Trophoblast cell (in vitro differentiated cells and primary cell): Measurements from ENCODE around the gene KCTD8.

Experiments
- DNase-seq, 2 donors: peaks; one replicate each; pipeline ENCODE4 v3.0.0-alpha.2; 2016
- H2AFZ ChIP-seq: 2 replicates; pipeline ENCODE4 v1.6.1; 2013; ENCODE audit warnings: low read length, moderate library complexity, mild to moderate bottlenecking; ENCODE audit not compliant: insufficient read depth, poor library complexity
- H2AK5ac ChIP-seq: 2 replicates; pipeline ENCODE4 v1.6.1; 2013; ENCODE audit warnings: mild to moderate bottlenecking, low read length
- H2BK120ac ChIP-seq: 2 replicates; pipeline ENCODE4 v1.6.1; 2013; ENCODE audit warnings: low read length, mild to moderate bottlenecking, moderate library complexity; ENCODE audit not compliant: insufficient read depth, poor library complexity
- H2BK12ac ChIP-seq: 2 replicates; pipeline ENCODE4 v1.6.1; 2013; ENCODE audit warnings: mild to moderate bottlenecking, low read length, moderate library complexity
- H2BK5ac ChIP-seq: 2 replicates; pipeline ENCODE4 v1.6.1; 2013; ENCODE audit warnings: low read length, low read depth, moderate library complexity, mild to moderate bottlenecking; ENCODE audit not compliant: poor library complexity
- H3K14ac ChIP-seq: 2 replicates; pipeline ENCODE4 v1.6.1; 2013; ENCODE audit warnings: mild to moderate bottlenecking, low read length
- H3K18ac ChIP-seq: 2 replicates; pipeline ENCODE4 v1.6.1; 2013; ENCODE audit warnings: mild to moderate bottlenecking, low read length
- H3K23ac ChIP-seq: 2 replicates; pipeline ENCODE4 v1.6.1; 2013; ENCODE audit warnings: low read length
- H3K27ac ChIP-seq: 2 replicates; pipeline ENCODE4 v1.5.1; 2013; ENCODE audit warnings: low read depth, mild to moderate bottlenecking, inconsistent platforms, low read length, moderate library complexity
- H3K27me3 ChIP-seq: 2 replicates; pipeline ENCODE4 v1.6.1; 2013; ENCODE audit warnings: inconsistent platforms, mild to moderate bottlenecking, low read length, moderate library complexity; ENCODE audit not compliant: insufficient read depth
- H3K36me3 ChIP-seq, 2 experiments: 1 replicate in 1 of 2; 2 replicates in 1 of 2; pipeline ENCODE4 v1.6.1; 2013; ENCODE audit warnings: low read length in 2 of 2, mild to moderate bottlenecking in 2 of 2, moderate library complexity in 1 of 2; ENCODE audit not compliant: insufficient read depth in 2 of 2, control insufficient read depth in 1 of 2
- H3K4ac ChIP-seq: 2 replicates; pipeline ENCODE4 v1.6.1; 2013; ENCODE audit warnings: low read depth, mild to moderate bottlenecking, low read length, moderate library complexity
- H3K4me1 ChIP-seq, 2 experiments: 1 replicate in 1 of 2; 2 replicates in 1 of 2; pipeline ENCODE4 v1.6.1; 2013; ENCODE audit warnings: low read length in 2 of 2, mild to moderate bottlenecking in 2 of 2, moderate library complexity in 1 of 2; ENCODE audit not compliant: insufficient read depth in 2 of 2, control insufficient read depth in 1 of 2
- H3K4me2 ChIP-seq: 2 replicates; pipeline ENCODE4 v1.6.1; 2013; ENCODE audit warnings: inconsistent platforms, mild to moderate bottlenecking, low read length, moderate library complexity
- H3K4me3 ChIP-seq: 2 replicates; pipeline ENCODE4 v1.5.1; 2013; ENCODE audit warnings: mild to moderate bottlenecking, low read depth, low read length, inconsistent platforms
- H3K79me1 ChIP-seq: one replicate; pipeline ENCODE4 v1.6.1; 2013; ENCODE audit warnings: low read length
- H3K79me2 ChIP-seq: 2 replicates; pipeline ENCODE4 v1.6.1; 2013; ENCODE audit warnings: low read length, mild to moderate bottlenecking; ENCODE audit not compliant: control insufficient read depth, insufficient read depth, poor library complexity
- H3K9ac ChIP-seq: 2 replicates; pipeline ENCODE4 v1.6.1; 2013; ENCODE audit warnings: mild to moderate bottlenecking, low read length
- H3K9me3 ChIP-seq: 2 replicates; pipeline ENCODE4 v1.6.1; 2013; ENCODE audit warnings: low read depth, mild to moderate bottlenecking, control low read depth, inconsistent platforms, low read length; ENCODE audit not compliant: insufficient read depth
- H4K12ac ChIP-seq: 2 replicates; pipeline ENCODE4 v1.6.1; 2013; ENCODE audit warnings: low read depth, mild to moderate bottlenecking, low read length, moderate library complexity
- H4K8ac ChIP-seq: 2 replicates; pipeline ENCODE4 v1.6.1; 2013; ENCODE audit warnings: low read depth, mild to moderate bottlenecking, low read length, moderate library complexity
- H4K91ac ChIP-seq: one replicate; pipeline ENCODE4 v1.6.1; 2013; ENCODE audit warnings: low read depth, mild to moderate bottlenecking, low read length, moderate library complexity
- WGBS: extraction: QIAGEN DNeasy Blood & Tissue Kit; methylation state at CpG from one replicate; pipeline ENCODE4 v1.1.7; 2013; ENCODE audit warnings: missing lambda C conversion rate; ENCODE audit not compliant: insufficient read length, insufficient coverage; ENCODE audit errors: extremely low coverage; 5-methylcytosine and 5-hydroxymethylcytosine counted together

The KCTD8 gene

GRCh38 chr4:44165938-44166337, 282.7 kb downstream of the KCTD8 start:
- WGBS, result no CpG with 5 or more reads among the region's 1 CpG
- Histone ChIP-seq H3K27ac (no peak overlapping the region), H2AFZ (no peak overlapping the region), H2AK5ac (no peak overlapping the region), H3K9me3 (no peaks in the 10 kb centered on the region), H3K4ac (no peak overlapping the region), H2BK120ac (no peak overlapping the region), H2BK5ac (no peak overlapping the region), H3K27me3 (no peaks in the 10 kb centered on the region), H3K18ac (no peak overlapping the region), H3K36me3 (no peaks in the 10 kb centered on the region), H4K12ac (no peak overlapping the region), H3K4me3 (no peak overlapping the region), H3K23ac (no peak overlapping the region), H3K14ac (no peak overlapping the region), H3K4me2 (no peak overlapping the region), H4K91ac (no peak overlapping the region), H3K9ac (no peak overlapping the region), H3K79me2 (no peaks in the 10 kb centered on the region), H3K79me1 (no peaks in the 10 kb centered on the region), H2BK12ac (no peak overlapping the region), H3K4me1 (no peaks in the 10 kb centered on the region), H4K8ac (no peak overlapping the region)
- DNase-seq, result no peak

GRCh38 chr4:44162538-44163270, 285.9 kb downstream of the KCTD8 start:
- Histone ChIP-seq H3K4me1 (no peaks in the 10 kb centered on the region), H3K4ac (no peak overlapping the region), H3K79me2 (no peaks in the 10 kb centered on the region), H3K18ac (no peak overlapping the region), H3K27me3 (no peaks in the 10 kb centered on the region), H3K4me2 (no peak overlapping the region), H2BK5ac (no peak overlapping the region), H3K9me3 (no peaks in the 10 kb centered on the region), H2BK120ac (no peak overlapping the region), H2AK5ac (no peak overlapping the region), H4K12ac (no peak overlapping the region), H3K14ac (no peak overlapping the region), H4K8ac (no peak overlapping the region), H4K91ac (no peak overlapping the region), H3K23ac (no peak overlapping the region), H2BK12ac (no peak overlapping the region), H2AFZ (no peak overlapping the region), H3K9ac (no peak overlapping the region), H3K27ac (no peak overlapping the region), H3K79me1 (no peaks in the 10 kb centered on the region), H3K4me3 (no peak overlapping the region), H3K36me3 (no peaks in the 10 kb centered on the region)
- no CpG with 5 or more reads among the region's 2 CpGs for whole genome bisulfite sequencing
- no peak for DNase-seq

- Histone ChIP-seq H3K18ac (no peak overlapping the region), H3K9me3 (no peaks in the 10 kb centered on the region), H3K4me2 (no peak overlapping the region), H3K27ac (no peak overlapping the region), H2BK120ac (no peak overlapping the region), H3K4ac (no peak overlapping the region), H3K79me1 (no peaks in the 10 kb centered on the region), H3K4me1 (no peaks in the 10 kb centered on the region), H2BK5ac (no peak overlapping the region), H4K8ac (no peak overlapping the region), H3K27me3 (no peaks in the 10 kb centered on the region), H4K12ac (no peak overlapping the region), H3K4me3 (no peak overlapping the region), H2AK5ac (no peak overlapping the region), H2AFZ (no peak overlapping the region), H4K91ac (no peak overlapping the region), H3K9ac (no peak overlapping the region), H3K23ac (no peak overlapping the region), H3K79me2 (no peaks in the 10 kb centered on the region), H2BK12ac (no peak overlapping the region), H3K36me3 (no peaks in the 10 kb centered on the region), H3K14ac (no peak overlapping the region)
- no CpG with 5 or more reads among the region's 3 CpGs for WGBS
- DNase-seq, result no peak
Measured at GRCh38 chr4:44161756-44162155, 286.9 kb downstream of the KCTD8 start.

- Histone ChIP-seq H3K79me2 (no peaks in the 10 kb centered on the region), H4K12ac (no peak overlapping the region), H2BK120ac (no peak overlapping the region), H4K91ac (no peak overlapping the region), H3K9ac (no peak overlapping the region), H3K4me3 (no peak overlapping the region), H4K8ac (no peak overlapping the region), H3K79me1 (no peaks in the 10 kb centered on the region), H2BK5ac (no peak overlapping the region), H3K4me1 (no peaks in the 10 kb centered on the region), H3K36me3 (no peaks in the 10 kb centered on the region), H3K9me3 (no peaks in the 10 kb centered on the region), H3K23ac (no peak overlapping the region), H3K18ac (no peak overlapping the region), H2AK5ac (no peak overlapping the region), H2BK12ac (no peak overlapping the region), H2AFZ (no peak overlapping the region), H3K27ac (no peak overlapping the region), H3K27me3 (no peaks in the 10 kb centered on the region), H3K4me2 (no peak overlapping the region), H3K14ac (no peak overlapping the region), H3K4ac (no peak overlapping the region)
- WGBS, result no CpG with 5 or more reads among the region's 4 CpGs
- DNase-seq, result peak in 1 of 2 donors; percentile 14
Measured at GRCh38 chr4:44160776-44161367, 287.7 kb downstream of the KCTD8 start.
